OCI-LY7 (cell line): ENCODE measurements around the gene SGF29. TPM values are rescaled to one million over a fixed set of nuclear protein-coding genes. Genes with fewer than 3 reads are reported as not detected.
"Not testable (repeated sequence)": the region's sequence is repeated elsewhere in the genome, so short reads cannot be mapped to it uniquely, and the experiment has no call there.

ENCODE experiments used
- BruUV-seq: library from RNA; stranded (reverse); fragments of 400-500 nt; replicated peaks from 2 replicates; lab custom pipeline; 2021; lab: Mats Ljungman, UMichigan
- CTCF ChIA-PET: fragments of 300-600 bp; sonication (Branson Sonifier 250); formaldehyde crosslinking; loops from one replicate; lab custom pipeline; 2022; ENCODE audit warnings: antibody characterized with exemption; ENCODE audit not compliant: unreplicated experiment; lab: Charles Lee
- POLR2A ChIA-PET: fragments of 300-600 bp; sonication (Branson Sonifier 250); formaldehyde crosslinking; loops from one replicate; lab custom pipeline; 2022; ENCODE audit warnings: antibody characterized with exemption; lab: Charles Lee
- DNase-seq: peaks from one replicate; pipeline ENCODE4 v3.0.0-alpha.2; 2015; ENCODE audit warnings: low spot score
- H2AFZ ChIP-seq: fragments of 200-600 bp; sonication (generic), shearing (Covaris generic); 2 replicates; pipeline ENCODE4 v1.6.1; 2014; ENCODE audit warnings: mild to moderate bottlenecking, antibody characterized with exemption, low read length, moderate library complexity
- H3K27ac ChIP-seq: fragments of 200-600 bp; sonication (generic); 2 replicates; pipeline ENCODE4 v1.5.1; 2014; ENCODE audit warnings: mixed run types, low read depth, mild to moderate bottlenecking, moderate library complexity, low read length, inconsistent platforms; ENCODE audit not compliant: poor library complexity, severe bottlenecking
- H3K36me3 ChIP-seq: fragments of 200-600 bp; sonication (generic); 2 replicates; pipeline ENCODE4 v1.6.1; 2014; ENCODE audit warnings: mild to moderate bottlenecking, antibody characterized with exemption, low read length, moderate library complexity, mixed read lengths; ENCODE audit not compliant: insufficient read depth
- H3K4me1 ChIP-seq: fragments of 200-600 bp; sonication (generic); 2 replicates; pipeline ENCODE4 v1.5.1; 2014; ENCODE audit warnings: mild to moderate bottlenecking, low read length; ENCODE audit not compliant: insufficient read depth, poor library complexity, severe bottlenecking
- H3K4me2 ChIP-seq: fragments of 200-600 bp; sonication (generic); 2 replicates; pipeline ENCODE4 v1.6.1; 2014; ENCODE audit warnings: mild to moderate bottlenecking, low read length
- H3K4me3 ChIP-seq: fragments of 200-600 bp; sonication (generic); 2 replicates; pipeline ENCODE4 v1.5.1; 2014; ENCODE audit warnings: mild to moderate bottlenecking, low read depth, low read length; ENCODE audit not compliant: poor library complexity, severe bottlenecking
- H3K79me2 ChIP-seq: fragments of 200-600 bp; sonication (generic); 2 replicates; pipeline ENCODE4 v1.6.1; 2016; ENCODE audit warnings: low read depth, mild to moderate bottlenecking, low read length, moderate library complexity, mixed read lengths; ENCODE audit not compliant: insufficient read depth
- H3K9me2 ChIP-seq: fragments of 200-600 bp; sonication (generic); 2 replicates; pipeline ENCODE4 v1.6.1; 2016; ENCODE audit warnings: mild to moderate bottlenecking, low read length, mixed read lengths; ENCODE audit not compliant: insufficient read depth
- H3K9me3 ChIP-seq: fragments of 200-600 bp; sonication (generic); 2 replicates; pipeline ENCODE4 v1.6.1; 2014; ENCODE audit warnings: mild to moderate bottlenecking, mixed run types, low read length, mixed read lengths
- H4K20me1 ChIP-seq: fragments of 200-600 bp; sonication (generic); 2 replicates; pipeline ENCODE4 v1.6.1; 2014; ENCODE audit warnings: mild to moderate bottlenecking, antibody characterized with exemption, low read length, moderate library complexity, mixed read lengths; ENCODE audit not compliant: insufficient read depth
- CTCF ChIP-seq: fragments of 200-600 bp; sonication (generic); conservative IDR thresholded peaks from 2 replicates; pipeline ENCODE4 v1.5.1; 2014; ENCODE audit warnings: mild to moderate bottlenecking, antibody characterized with exemption, low read length, moderate library complexity, mixed read lengths
- EZH2phosphoT487 ChIP-seq: fragments of 200-600 bp; sonication (generic); IDR thresholded peaks from 2 replicates; pipeline ENCODE4 v1.6.1; 2018; ENCODE audit warnings: low read depth, borderline replicate concordance, mild to moderate bottlenecking, mixed run types, antibody characterized with exemption, low read length, moderate library complexity, mixed read lengths
- intact Hi-C: fragments of 100-400 bp; cut with micrococcal nuclease; formaldehyde crosslinking; loops from one replicate; pipeline ENCODE4 v1.10.0; 2022; ENCODE audit not compliant: unreplicated experiment
- total RNA-seq, 2 experiments: library from RNA; depleted of rRNA in 1 of 2; stranded (reverse); fragments of >200 nt in 1 of 2; shearing (Covaris generic) in 1 of 2; gene quantifications; 2 replicates each; pipeline ENCODE4 v1.2.3, GENCODE V29; 2014 to 2022

The SGF29 gene
- total RNA-seq, 2 experiments from 2014 or later = 22.6 to 32.0 TPM

- no peaks in the 10 kb centered on the region for H3K9me3 ChIP-seq
- intact Hi-C loops = no loop called here
- H3K27ac ChIP-seq = no peak overlapping the region
- no peak for TF ChIP-seq EZH2phosphoT487
- no peak for TF ChIP-seq CTCF
- H3K79me2 ChIP-seq = no peaks in the 10 kb centered on the region
- peaks cover 45% of the 10 kb centered on the region for H3K36me3 ChIP-seq
- no TSS peak for BruUV-seq
- no peaks in the 10 kb centered on the region for H3K9me2 ChIP-seq
- no peaks in the 10 kb centered on the region for H4K20me1 ChIP-seq
- ChIA-PET CTCF (no interaction called here), POLR2A (no interaction called here)
- H3K4me2 ChIP-seq = no peak overlapping the region
- DNase-seq = no peak
- no peak overlapping the region for H2AFZ ChIP-seq
- H3K4me3 ChIP-seq = no peak overlapping the region
- no peaks in the 10 kb centered on the region for H3K4me1 ChIP-seq
These were observed 37.6 kb downstream of the SGF29 start for GRCh38 chr16:28591355-28591754.

- no peaks in the 10 kb centered on the region for H3K9me2 ChIP-seq
- H3K4me1 ChIP-seq = peaks cover 9% of the 10 kb centered on the region
- ChIA-PET CTCF (no interaction called here), POLR2A (no interaction called here)
- no peak overlapping the region for H3K4me3 ChIP-seq
- BruUV-seq = no TSS peak
- H3K79me2 ChIP-seq = no peaks in the 10 kb centered on the region
- TF ChIP-seq CTCF = no peak
- no peak for TF ChIP-seq EZH2phosphoT487
- H3K9me3 ChIP-seq = no peaks in the 10 kb centered on the region
- DNase-seq = no peak
- H3K36me3 ChIP-seq = peaks cover 36% of the 10 kb centered on the region
- intact Hi-C loops = no loop called here
- H3K4me2 ChIP-seq = no peak overlapping the region
- no peaks in the 10 kb centered on the region for H4K20me1 ChIP-seq
- H3K27ac ChIP-seq = no peak overlapping the region
- H2AFZ ChIP-seq = no peak overlapping the region
These were observed 38.8 kb downstream of the SGF29 start for GRCh38 chr16:28592511-28592910.

GRCh38 chr16:28592979-28593553 lies 39.3 kb downstream of the SGF29 start:
- ChIA-PET CTCF (no interaction called here), POLR2A (no interaction called here)
- H3K9me2 ChIP-seq = no peaks in the 10 kb centered on the region
- no TSS peak for BruUV-seq
- intact Hi-C loops = no loop called here
- no peaks in the 10 kb centered on the region for H3K9me3 ChIP-seq
- H3K4me2 ChIP-seq = no peak overlapping the region
- H3K79me2 ChIP-seq = no peaks in the 10 kb centered on the region
- no peak overlapping the region for H2AFZ ChIP-seq
- no peak overlapping the region for H3K27ac ChIP-seq
- no peak for TF ChIP-seq EZH2phosphoT487
- TF ChIP-seq CTCF = no peak
- H3K4me3 ChIP-seq = no peak overlapping the region
- no peak for DNase-seq
- peaks cover 35% of the 10 kb centered on the region for H3K36me3 ChIP-seq
- no peaks in the 10 kb centered on the region for H4K20me1 ChIP-seq
- H3K4me1 ChIP-seq = peaks cover 15% of the 10 kb centered on the region

- H4K20me1 ChIP-seq, H3K27ac ChIP-seq, DNase-seq, POLR2A ChIA-PET, intact Hi-C loops, H3K4me3 ChIP-seq, H3K4me2 ChIP-seq, H3K9me2 ChIP-seq, H2AFZ ChIP-seq, H3K9me3 ChIP-seq, H3K79me2 ChIP-seq, BruUV-seq, CTCF ChIA-PET: not testable (repeated sequence)
- Histone ChIP-seq H3K4me1 (peaks cover 17% of the 10 kb centered on the region), H3K36me3 (peaks cover 15% of the 10 kb centered on the region)
These were observed 41.7 kb downstream of the SGF29 start for GRCh38 chr16:28595451-28595850.
